NB4 (cell line): Measurements from ENCODE around the gene CRISPLD2.

Experiments used
- CTCF ChIP-seq: IDR thresholded peaks from one replicate; pipeline ENCODE4 v1.5.1; 2012; ENCODE audit warnings: low read depth, low read length
- MAX ChIP-seq: IDR thresholded peaks from 2 replicates; pipeline ENCODE4 v1.6.1; 2011; ENCODE audit warnings: low read depth, low read length
- MYC ChIP-seq: IDR thresholded peaks from 2 replicates; pipeline ENCODE4 v1.6.1; 2011; ENCODE audit warnings: low read depth, low read length
- POLR2A ChIP-seq: IDR thresholded peaks from 2 replicates; pipeline ENCODE4 v1.6.1; 2011; ENCODE audit warnings: mild to moderate bottlenecking; ENCODE audit not compliant: insufficient read length; ENCODE audit errors: extremely low read depth

- TF ChIP-seq POLR2A = no peak
- TF ChIP-seq CTCF = no peak
- no peak for TF ChIP-seq MYC
- no peak for TF ChIP-seq MAX
Observed at GRCh38 chr16:84898447-84898846, 78.7 kb downstream of the CRISPLD2 start.
